ENCODE measurements around the gene NSG2. TPM values are rescaled to one million over a fixed set of nuclear protein-coding genes. Genes with fewer than 3 reads are reported as not detected.

NSG2 gene
- total and polyA plus RNA-seq, 2 donors (not counting 1 experiment from before 2014, with no cell fraction given) = not detected

DNA sequence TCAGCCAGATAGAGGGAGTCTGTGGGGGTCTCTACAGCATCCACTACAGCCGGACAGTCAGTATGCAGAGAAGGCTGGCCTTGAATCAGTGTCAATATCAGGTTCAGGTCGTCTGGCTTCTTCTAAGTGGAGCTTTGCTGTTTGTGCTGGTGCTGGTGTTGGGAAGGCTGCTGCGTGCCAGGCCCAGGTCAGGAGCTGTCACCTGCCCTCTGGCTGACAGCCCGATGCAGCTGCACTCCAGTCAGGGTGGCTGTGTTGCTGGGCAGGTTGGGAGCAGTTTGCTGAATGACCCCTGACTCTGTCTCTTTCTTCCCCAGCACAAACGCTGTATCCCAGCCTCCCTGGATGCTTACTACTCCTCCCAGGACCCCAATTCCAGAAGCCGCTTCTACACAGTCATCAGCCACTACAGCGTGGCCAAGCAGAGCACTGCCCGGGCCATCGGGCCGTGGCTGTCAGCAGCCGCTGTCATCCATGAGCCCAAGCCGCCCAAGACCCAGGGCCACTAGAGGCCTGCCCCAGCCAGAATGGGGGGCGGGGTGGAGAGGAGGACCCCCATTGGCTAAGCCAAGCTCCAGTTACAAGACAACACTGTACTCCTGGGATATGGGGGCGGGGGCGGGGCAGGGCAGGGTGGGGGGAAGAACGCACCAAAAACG lies 61.6 kb downstream of the NSG2 start:
- no peak for TF ChIP-seq EZH2 (IDR thresholded peaks at IDR 0.05; ENCODE audit: borderline replicate concordance, insufficient read depth, low read depth, low read length, poor library complexity, severe bottlenecking)
- TF ChIP-seq, protein P1, sequence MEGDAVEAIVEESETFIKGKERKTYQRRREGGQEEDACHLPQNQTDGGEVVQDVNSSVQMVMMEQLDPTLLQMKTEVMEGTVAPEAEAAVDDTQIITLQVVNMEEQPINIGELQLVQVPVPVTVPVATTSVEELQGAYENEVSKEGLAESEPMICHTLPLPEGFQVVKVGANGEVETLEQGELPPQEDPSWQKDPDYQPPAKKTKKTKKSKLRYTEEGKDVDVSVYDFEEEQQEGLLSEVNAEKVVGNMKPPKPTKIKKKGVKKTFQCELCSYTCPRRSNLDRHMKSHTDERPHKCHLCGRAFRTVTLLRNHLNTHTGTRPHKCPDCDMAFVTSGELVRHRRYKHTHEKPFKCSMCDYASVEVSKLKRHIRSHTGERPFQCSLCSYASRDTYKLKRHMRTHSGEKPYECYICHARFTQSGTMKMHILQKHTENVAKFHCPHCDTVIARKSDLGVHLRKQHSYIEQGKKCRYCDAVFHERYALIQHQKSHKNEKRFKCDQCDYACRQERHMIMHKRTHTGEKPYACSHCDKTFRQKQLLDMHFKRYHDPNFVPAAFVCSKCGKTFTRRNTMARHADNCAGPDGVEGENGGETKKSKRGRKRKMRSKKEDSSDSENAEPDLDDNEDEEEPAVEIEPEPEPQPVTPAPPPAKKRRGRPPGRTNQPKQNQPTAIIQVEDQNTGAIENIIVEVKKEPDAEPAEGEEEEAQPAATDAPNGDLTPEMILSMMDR (IDR thresholded peaks at IDR 0.05) = no peak
- H3K27me3 ChIP-seq (replicated peaks in 1 of 4; ENCODE audit: control extremely low read depth in 1 of 4, control insufficient read depth in 3 of 4, insufficient read depth in 4 of 4, low read length in 3 of 4) = no peaks in the 10 kb centered on the region
- no peak overlapping the region for H3K27ac ChIP-seq (ENCODE audit: low read length in 2 of 2)
- H3K27ac Mint-ChIP-seq = no peak overlapping the region
- intact Hi-C loops (cut with micrococcal nuclease) = no loop called here
- H2AFZ ChIP-seq (ENCODE audit: insufficient read depth, low read depth, low read length, poor library complexity, severe bottlenecking) = no peak overlapping the region
- POLR2A ChIA-PET = no interaction called here
- ATAC-seq (ENCODE audit: low read depth) = no peak
- 85% methylated on average over 12 of the region's 17 CpGs for WGBS (ENCODE audit: insufficient coverage)
- H3K9me3 ChIP-seq (ENCODE audit: control extremely low read depth in 1 of 3, control insufficient read depth in 2 of 3, insufficient read depth in 1 of 3, low read length in 2 of 3) = no peaks in the 10 kb centered on the region
- no peaks in the 10 kb centered on the region for H3K79me2 ChIP-seq (ENCODE audit: control insufficient read depth, insufficient read depth, low read length)
- CTCF ChIA-PET = no interaction called here
- no peaks in the 10 kb centered on the region for H3K9me3 Mint-ChIP-seq (ENCODE audit: insufficient read depth)
- H3K4me1 Mint-ChIP-seq = no peaks in the 10 kb centered on the region
- DNase-seq = no peak
- peaks cover 6% of the 10 kb centered on the region for H3K27me3 Mint-ChIP-seq
- no peak overlapping the region for H3K4me3 Mint-ChIP-seq
- H4K20me1 ChIP-seq (ENCODE audit: control insufficient read depth, insufficient read depth, low read length, poor library complexity, severe bottlenecking) = no peaks in the 10 kb centered on the region
- no peaks in the 10 kb centered on the region for H3K4me1 ChIP-seq (ENCODE audit: control insufficient read depth in 2 of 2, insufficient read depth in 2 of 2, low read length in 2 of 2)
- no peak overlapping the region for H3K4me3 ChIP-seq (ENCODE audit: control extremely low read depth in 1 of 5, extremely low read depth in 1 of 5, insufficient read depth in 1 of 5, low read depth in 2 of 5, low read length in 4 of 5)
- no peak overlapping the region for H3K9ac ChIP-seq (ENCODE audit: low read length)
- H3K4me2 ChIP-seq (replicated peaks; ENCODE audit: low read depth, low read length, poor library complexity, severe bottlenecking) = no peak overlapping the region
- no peaks in the 10 kb centered on the region for H3K36me3 ChIP-seq (replicated peaks in 1 of 2; ENCODE audit: control extremely low read depth in 1 of 2, control insufficient read depth in 1 of 2, extremely low read depth in 1 of 2, insufficient read depth in 2 of 2, low read length in 1 of 2)

DNA sequence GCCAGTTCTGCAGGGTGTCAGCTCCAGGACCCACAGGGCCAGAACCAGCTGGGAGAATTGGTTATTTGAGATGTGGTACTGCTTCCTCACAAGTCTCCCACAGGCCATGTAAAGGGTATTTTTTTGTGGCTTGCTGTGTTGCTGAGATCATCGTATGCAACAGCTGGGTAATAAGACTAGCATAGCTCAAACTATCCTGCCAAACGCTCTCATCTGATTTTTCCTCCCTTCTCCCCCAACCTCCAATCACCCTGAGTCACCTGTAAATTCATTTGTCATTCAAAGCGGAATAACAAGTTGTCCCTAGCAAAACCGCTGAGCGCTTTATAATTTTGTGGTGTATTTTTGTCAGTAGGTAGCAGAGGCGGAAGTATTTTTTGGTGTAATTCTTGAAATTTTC lies 63.2 kb downstream of the NSG2 start:
- no peak overlapping the region for H3K4me2 ChIP-seq (replicated peaks; ENCODE audit: low read depth, low read length, poor library complexity, severe bottlenecking)
- ChIA-PET POLR2A (no interaction called here), CTCF (interaction anchor here (0.6 kb wide), 1 partner anchor 12 kb away, joined by 4 read pairs; no protein-coding TSS in a partner anchor)
- H4K20me1 ChIP-seq (ENCODE audit: control insufficient read depth, insufficient read depth, low read length, poor library complexity, severe bottlenecking) = no peaks in the 10 kb centered on the region
- TF ChIP-seq, protein P1 (IDR thresholded peaks at IDR 0.05) = no peak
- TF ChIP-seq EZH2 (IDR thresholded peaks at IDR 0.05; ENCODE audit: borderline replicate concordance, insufficient read depth, low read depth, low read length, poor library complexity, severe bottlenecking) = no peak
- H3K27ac ChIP-seq (ENCODE audit: low read length in 2 of 2) = no peak overlapping the region
- no peaks in the 10 kb centered on the region for H3K4me1 ChIP-seq (ENCODE audit: control insufficient read depth in 2 of 2, insufficient read depth in 2 of 2, low read length in 2 of 2)
- H2AFZ ChIP-seq (ENCODE audit: insufficient read depth, low read depth, low read length, poor library complexity, severe bottlenecking) = no peak overlapping the region
- no peak overlapping the region for H3K4me3 ChIP-seq (ENCODE audit: control extremely low read depth in 1 of 5, extremely low read depth in 1 of 5, insufficient read depth in 1 of 5, low read depth in 2 of 5, low read length in 4 of 5)
- intact Hi-C loops (cut with micrococcal nuclease) = no loop called here
- no peak for DNase-seq
- H3K4me3 Mint-ChIP-seq = no peak overlapping the region
- peaks cover 6% of the 10 kb centered on the region for H3K27me3 Mint-ChIP-seq
- H3K79me2 ChIP-seq (ENCODE audit: control insufficient read depth, insufficient read depth, low read length) = no peaks in the 10 kb centered on the region
- WGBS (ENCODE audit: insufficient coverage) = no CpG with 5 or more reads among the region's 6 CpGs
- H3K9me3 ChIP-seq (ENCODE audit: control extremely low read depth in 1 of 3, control insufficient read depth in 2 of 3, insufficient read depth in 1 of 3, low read length in 2 of 3) = no peaks in the 10 kb centered on the region
- no peaks in the 10 kb centered on the region for H3K9me3 Mint-ChIP-seq (ENCODE audit: insufficient read depth)
- no peak overlapping the region for H3K9ac ChIP-seq (ENCODE audit: low read length)
- no peak for ATAC-seq (ENCODE audit: low read depth)
- H3K36me3 ChIP-seq (replicated peaks in 1 of 2; ENCODE audit: control extremely low read depth in 1 of 2, control insufficient read depth in 1 of 2, extremely low read depth in 1 of 2, insufficient read depth in 2 of 2, low read length in 1 of 2) = no peaks in the 10 kb centered on the region
- H3K27ac Mint-ChIP-seq = no peak overlapping the region
- H3K4me1 Mint-ChIP-seq = no peaks in the 10 kb centered on the region
- H3K27me3 ChIP-seq (replicated peaks in 1 of 4; ENCODE audit: control extremely low read depth in 1 of 4, control insufficient read depth in 3 of 4, insufficient read depth in 4 of 4, low read length in 3 of 4) = no peaks in the 10 kb centered on the region

Measured in B cell (primary cell).